Type B pancreatic cell (in vitro differentiated cells): Measurements from ENCODE around the gene SEPTIN1. TPM values are rescaled to one million over a fixed set of nuclear protein-coding genes. Genes with fewer than 3 reads are reported as not detected.

ENCODE experiments used
- DNase-seq: peaks from one replicate; pipeline ENCODE4 v3.0.0; 2021; ENCODE audit warnings: mixed read lengths; ENCODE audit not compliant: unreplicated experiment; ENCODE audit errors: extremely low spot score
- H3K27ac Mint-ChIP-seq: 2 replicates; pipeline ENCODE4 v1.8.0; 2021; ENCODE audit warnings: mild to moderate bottlenecking, mixed read lengths
- H3K27me3 Mint-ChIP-seq: 2 replicates; pipeline ENCODE4 v1.8.0; 2021; ENCODE audit warnings: mixed read lengths
- H3K36me3 Mint-ChIP-seq: 2 replicates; pipeline ENCODE4 v1.8.0; 2021; ENCODE audit warnings: mixed read lengths
- H3K4me1 Mint-ChIP-seq: one replicate; pipeline ENCODE4 v1.8.0; 2021; ENCODE audit warnings: mixed read lengths; ENCODE audit not compliant: unreplicated experiment
- H3K4me3 Mint-ChIP-seq: 2 replicates; pipeline ENCODE4 v1.8.0; 2021; ENCODE audit warnings: mild to moderate bottlenecking, mixed read lengths
- H3K9me3 Mint-ChIP-seq: 2 replicates; pipeline ENCODE4 v1.8.0; 2021; ENCODE audit warnings: mixed read lengths
- total RNA-seq: library from RNA; stranded (reverse); gene quantifications from 2 replicates; pipeline ENCODE4 v1.2.1, GENCODE V29; 2021; ENCODE audit warnings: low replicate concordance
- TF ChIP-seq, protein P1 (sequence below): fragments of 200-600 bp; sonication (generic); conservative IDR thresholded peaks from 2 replicates; pipeline ENCODE4 v1.5.0; 2021; ENCODE audit warnings: antibody characterized with exemption, mild to moderate bottlenecking

The SEPTIN1 gene
- total RNA-seq, 1 donor from 2014 or later = 2.3 TPM

DNA sequence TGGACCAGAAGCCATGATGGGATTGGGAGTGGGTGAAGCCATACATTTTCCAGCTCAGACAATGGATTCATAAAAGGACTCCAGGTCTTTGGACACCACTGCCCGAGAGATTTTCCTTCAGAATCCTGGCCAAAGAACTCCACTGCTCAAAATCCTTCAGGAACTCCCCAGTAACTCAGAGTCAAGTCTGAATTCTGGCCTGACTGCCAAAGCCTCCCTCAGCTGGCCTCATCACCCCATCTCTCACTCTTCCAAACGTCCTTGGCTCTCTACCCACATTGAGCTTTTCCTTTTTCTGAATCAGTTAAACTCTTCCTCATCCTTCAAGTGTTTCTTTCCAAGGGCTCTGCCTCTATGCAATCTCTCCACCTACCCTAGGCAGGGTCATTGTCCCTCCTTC lies 1.2 kb upstream of the SEPTIN1 start:
- TF ChIP-seq, protein P1, sequence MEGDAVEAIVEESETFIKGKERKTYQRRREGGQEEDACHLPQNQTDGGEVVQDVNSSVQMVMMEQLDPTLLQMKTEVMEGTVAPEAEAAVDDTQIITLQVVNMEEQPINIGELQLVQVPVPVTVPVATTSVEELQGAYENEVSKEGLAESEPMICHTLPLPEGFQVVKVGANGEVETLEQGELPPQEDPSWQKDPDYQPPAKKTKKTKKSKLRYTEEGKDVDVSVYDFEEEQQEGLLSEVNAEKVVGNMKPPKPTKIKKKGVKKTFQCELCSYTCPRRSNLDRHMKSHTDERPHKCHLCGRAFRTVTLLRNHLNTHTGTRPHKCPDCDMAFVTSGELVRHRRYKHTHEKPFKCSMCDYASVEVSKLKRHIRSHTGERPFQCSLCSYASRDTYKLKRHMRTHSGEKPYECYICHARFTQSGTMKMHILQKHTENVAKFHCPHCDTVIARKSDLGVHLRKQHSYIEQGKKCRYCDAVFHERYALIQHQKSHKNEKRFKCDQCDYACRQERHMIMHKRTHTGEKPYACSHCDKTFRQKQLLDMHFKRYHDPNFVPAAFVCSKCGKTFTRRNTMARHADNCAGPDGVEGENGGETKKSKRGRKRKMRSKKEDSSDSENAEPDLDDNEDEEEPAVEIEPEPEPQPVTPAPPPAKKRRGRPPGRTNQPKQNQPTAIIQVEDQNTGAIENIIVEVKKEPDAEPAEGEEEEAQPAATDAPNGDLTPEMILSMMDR = no peak
- no peak overlapping the region for H3K27ac Mint-ChIP-seq
- peaks cover 3% of the 10 kb centered on the region for H3K36me3 Mint-ChIP-seq
- no peaks in the 10 kb centered on the region for H3K9me3 Mint-ChIP-seq
- no peaks in the 10 kb centered on the region for H3K27me3 Mint-ChIP-seq
- no peak for DNase-seq
- H3K4me1 Mint-ChIP-seq = peaks cover 10% of the 10 kb centered on the region
- no peak overlapping the region for H3K4me3 Mint-ChIP-seq

DNA sequence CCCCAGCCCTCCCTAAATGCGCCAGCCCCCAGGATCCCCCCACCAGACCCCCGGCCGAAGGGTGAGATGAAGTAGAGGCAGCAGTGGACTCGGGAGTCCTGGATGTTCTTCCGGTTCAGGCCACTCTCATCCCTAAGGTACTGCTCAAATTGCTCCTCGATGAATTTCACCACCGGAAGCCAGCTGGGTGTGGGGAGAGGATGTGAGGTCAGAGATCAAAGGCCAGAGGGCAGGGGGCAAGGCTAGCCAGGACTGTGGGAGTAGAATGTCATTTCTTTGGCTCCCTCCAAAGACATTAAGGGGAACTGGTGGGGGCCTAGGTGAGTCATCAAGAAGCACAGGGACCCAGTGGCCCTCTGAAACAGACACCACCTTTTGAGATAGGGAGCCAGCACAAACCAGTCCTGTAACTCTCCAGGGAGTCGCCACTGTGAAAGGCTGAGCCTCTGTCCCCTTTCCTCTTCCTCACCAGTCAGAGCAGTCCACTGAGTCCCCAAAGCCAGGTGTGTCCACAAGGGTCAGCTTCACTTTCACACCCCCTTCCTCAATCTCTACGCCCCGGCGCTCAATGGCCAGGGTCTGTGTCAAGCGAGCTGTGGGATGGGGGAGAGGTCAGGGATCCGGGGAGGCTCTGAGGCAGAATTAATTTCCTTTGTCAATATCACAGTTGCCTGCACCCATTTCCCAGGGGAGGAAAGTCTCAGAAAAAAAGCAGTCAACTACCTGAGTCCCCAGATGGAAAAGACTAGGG lies 895 bp downstream of the SEPTIN1 start:
- TF ChIP-seq, protein P1 = no peak
- Mint-ChIP-seq H3K27me3 (no peaks in the 10 kb centered on the region), H3K4me3 (no peak overlapping the region), H3K9me3 (no peaks in the 10 kb centered on the region), H3K36me3 (peaks cover 3% of the 10 kb centered on the region), H3K4me1 (peaks cover 17% of the 10 kb centered on the region), H3K27ac (peak overlapping the region; percentile 21)
- DNase-seq = no peak

DNA sequence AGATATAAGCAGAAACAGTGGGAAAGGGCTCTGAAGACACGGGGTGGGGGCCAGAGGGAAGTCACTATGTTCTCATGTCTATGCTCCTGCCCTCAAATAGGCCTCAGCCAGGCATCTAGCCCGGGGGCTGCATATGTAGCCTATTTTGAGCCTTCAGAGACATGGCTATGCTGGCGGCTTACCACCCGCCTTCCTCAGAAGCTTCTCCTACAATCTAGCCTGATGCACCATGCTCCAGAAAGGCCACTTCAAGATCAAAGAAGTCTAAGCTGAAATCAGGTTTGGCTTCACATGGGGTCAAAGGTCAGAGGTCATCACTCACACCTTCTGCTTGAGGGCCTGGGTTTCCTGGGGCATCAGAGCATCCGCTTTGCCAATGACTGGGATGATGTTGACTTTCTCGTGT lies 1.6 kb downstream of the SEPTIN1 start:
- DNase-seq = no peak
- Mint-ChIP-seq H3K27ac (peak overlapping the region; percentile 41), H3K4me3 (peak overlapping the region; percentile 45), H3K36me3 (peaks cover 3% of the 10 kb centered on the region), H3K27me3 (no peaks in the 10 kb centered on the region), H3K4me1 (peaks cover 17% of the 10 kb centered on the region), H3K9me3 (no peaks in the 10 kb centered on the region)
- TF ChIP-seq, protein P1 = no peak

DNA sequence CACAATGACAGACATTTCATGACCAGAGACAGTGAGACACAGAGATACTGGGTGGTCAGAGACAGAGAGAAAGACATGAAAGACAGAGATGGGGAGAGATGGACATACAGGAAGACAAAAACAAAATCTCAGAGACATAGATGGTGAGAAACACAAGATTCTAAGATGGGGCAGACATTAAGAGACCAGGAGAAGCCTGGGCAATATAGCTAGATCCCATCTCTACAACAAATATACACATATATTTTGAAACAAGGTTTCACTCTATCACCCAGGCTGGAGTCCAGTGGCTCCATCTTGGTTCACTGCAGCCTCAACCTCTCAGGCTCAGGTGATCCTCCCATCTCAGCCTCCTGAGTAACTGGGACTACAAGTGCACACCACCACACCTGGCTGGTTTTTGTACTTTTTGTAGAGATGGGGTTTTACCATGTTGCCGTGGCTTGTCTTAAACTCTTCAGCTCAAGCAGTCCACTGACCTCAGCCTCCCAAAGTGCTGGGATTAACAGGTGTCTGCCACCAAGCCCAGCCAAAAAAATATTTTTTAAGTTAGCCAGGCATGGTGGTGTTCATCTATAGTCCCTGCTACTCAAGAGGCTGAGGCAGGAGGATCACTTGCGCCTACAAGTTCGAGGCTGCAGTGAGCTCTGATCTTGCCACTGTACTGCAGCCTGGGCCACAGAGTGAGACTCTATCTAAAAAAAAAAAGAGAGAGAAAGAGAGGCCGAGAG lies 2.1 kb downstream of the SEPTIN1 start:
- Mint-ChIP-seq H3K4me1 (peaks cover 17% of the 10 kb centered on the region), H3K27me3 (no peaks in the 10 kb centered on the region), H3K9me3 (no peaks in the 10 kb centered on the region), H3K36me3 (peaks cover 3% of the 10 kb centered on the region), H3K4me3 (peak overlapping the region; percentile 98), H3K27ac (peak overlapping the region; percentile 41)
- no peak for DNase-seq
- TF ChIP-seq, protein P1 = no peak

DNA sequence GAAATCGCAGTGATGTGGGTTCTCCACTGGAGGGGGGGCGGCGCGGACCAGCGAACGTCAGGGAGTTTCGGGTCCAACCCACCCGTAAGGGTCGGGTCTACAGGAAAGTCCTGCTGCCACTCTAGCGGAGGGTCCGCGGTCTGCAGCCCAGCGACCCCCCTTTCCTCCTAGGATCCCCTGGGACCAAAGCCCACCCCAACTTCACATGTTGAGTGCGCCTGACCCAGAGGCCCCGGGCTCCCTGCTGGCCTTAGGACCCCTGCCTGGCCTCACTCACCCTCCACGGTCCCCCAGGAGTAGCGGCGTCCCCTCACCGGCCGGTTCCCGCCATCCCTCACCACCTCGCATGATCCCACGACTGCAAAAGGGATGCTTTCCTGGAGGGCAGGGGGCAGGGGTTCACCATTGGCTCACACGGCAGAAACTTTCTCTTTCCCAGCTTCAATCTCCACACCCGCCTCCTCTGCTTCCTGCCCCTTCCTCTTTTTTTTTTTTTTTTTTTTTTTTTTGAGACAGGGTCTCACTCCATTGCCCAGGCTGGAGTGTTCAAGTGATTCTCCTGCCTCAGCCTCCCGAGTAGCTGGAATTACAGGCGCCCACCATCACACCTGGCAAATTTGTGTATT lies 3.1 kb downstream of the SEPTIN1 start:
- Mint-ChIP-seq H3K9me3 (no peaks in the 10 kb centered on the region), H3K4me1 (peaks cover 17% of the 10 kb centered on the region), H3K27ac (peak overlapping the region; percentile 100), H3K4me3 (peak overlapping the region; percentile 98), H3K36me3 (peaks cover 3% of the 10 kb centered on the region), H3K27me3 (no peaks in the 10 kb centered on the region)
- no peak for DNase-seq
- TF ChIP-seq, protein P1 = no peak
